ENCODE data around the gene TRIM51.
"Not testable (repeated sequence)": the region's sequence is repeated elsewhere in the genome, so short reads cannot be mapped to it uniquely, and the experiment has no call there.

DNA sequence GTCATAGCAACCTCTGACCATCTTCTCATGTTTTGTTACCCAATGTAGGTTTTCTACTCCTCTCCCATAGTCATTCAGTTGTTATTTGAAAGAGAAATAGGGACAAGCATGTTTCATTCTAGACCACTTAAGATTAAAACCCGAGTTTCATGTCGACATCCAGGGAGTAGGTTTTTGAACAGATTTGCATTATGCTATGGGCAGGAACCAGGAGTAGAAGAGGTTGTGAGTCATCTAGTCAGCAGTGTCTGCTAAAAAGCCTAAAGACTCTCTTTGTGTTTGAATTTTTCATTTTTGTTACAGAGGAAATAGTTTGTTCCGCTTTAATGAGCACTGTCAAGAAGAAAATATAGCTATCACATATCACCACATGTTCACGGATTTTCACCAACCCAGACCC is 1.9 kb downstream of the TRIM51 start:
- TF ChIP-seq TAF1, POLR2A, POLR2AphosphoS5 (IDR thresholded peaks at IDR 0.05; ENCODE audit: low read depth, low read length): not testable (repeated sequence)
